ENCODE data around the gene RPL7A. TPM values are rescaled to one million over a fixed set of nuclear protein-coding genes. Genes with fewer than 3 reads are reported as not detected.
A peak's percentile ranks its signal among the peaks of the same experiment; 100 is the strongest.

RPL7A gene
- total RNA-seq, 4 donors from 2014 or later = 1,757 to 2,575 (median 2,004) TPM

DNA sequence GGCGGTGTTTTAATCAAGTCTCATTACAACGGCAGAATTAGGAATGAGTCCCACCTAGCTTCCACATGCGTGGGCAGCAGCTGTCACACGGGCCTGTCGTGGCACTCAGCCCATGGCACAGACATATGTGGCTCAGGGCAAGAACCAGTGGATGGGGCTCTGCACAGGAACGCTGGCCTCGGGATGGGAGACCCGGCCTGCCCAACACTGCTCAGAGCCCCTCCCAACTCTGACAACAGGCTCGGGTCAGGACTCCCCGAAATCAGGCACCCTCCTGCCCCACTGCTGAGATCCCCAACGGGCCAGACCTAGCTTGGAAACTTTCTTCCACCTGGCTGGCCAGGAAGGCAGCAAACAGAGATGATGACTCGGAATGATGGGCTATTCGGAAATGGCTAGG is 7.1 kb upstream of the RPL7A start:
- Histone ChIP-seq H3K27me3 (no peaks in the 10 kb centered on the region), H3K27ac (peak overlapping the region in 2 of 4 donors; percentile 8 to 34), H3K9me3 (no peaks in the 10 kb centered on the region), H3K4me3 (no peak overlapping the region), H3K4me1 (peaks cover 0 to 34% (median 5%) of the 10 kb centered on the region in 4 donors), H3K36me3 (peaks cover 0 to 73% (median 6%) of the 10 kb centered on the region in 3 donors)
- WGBS, 2 donors = 81 to 86% methylated on average over 11 to 13 of the region's 13 CpGs
- TF ChIP-seq EP300 (IDR thresholded peaks at IDR 0.05) = no peak
- TF ChIP-seq POLR2A (IDR thresholded peaks at IDR 0.05) = no peak
- TF ChIP-seq, protein P1, sequence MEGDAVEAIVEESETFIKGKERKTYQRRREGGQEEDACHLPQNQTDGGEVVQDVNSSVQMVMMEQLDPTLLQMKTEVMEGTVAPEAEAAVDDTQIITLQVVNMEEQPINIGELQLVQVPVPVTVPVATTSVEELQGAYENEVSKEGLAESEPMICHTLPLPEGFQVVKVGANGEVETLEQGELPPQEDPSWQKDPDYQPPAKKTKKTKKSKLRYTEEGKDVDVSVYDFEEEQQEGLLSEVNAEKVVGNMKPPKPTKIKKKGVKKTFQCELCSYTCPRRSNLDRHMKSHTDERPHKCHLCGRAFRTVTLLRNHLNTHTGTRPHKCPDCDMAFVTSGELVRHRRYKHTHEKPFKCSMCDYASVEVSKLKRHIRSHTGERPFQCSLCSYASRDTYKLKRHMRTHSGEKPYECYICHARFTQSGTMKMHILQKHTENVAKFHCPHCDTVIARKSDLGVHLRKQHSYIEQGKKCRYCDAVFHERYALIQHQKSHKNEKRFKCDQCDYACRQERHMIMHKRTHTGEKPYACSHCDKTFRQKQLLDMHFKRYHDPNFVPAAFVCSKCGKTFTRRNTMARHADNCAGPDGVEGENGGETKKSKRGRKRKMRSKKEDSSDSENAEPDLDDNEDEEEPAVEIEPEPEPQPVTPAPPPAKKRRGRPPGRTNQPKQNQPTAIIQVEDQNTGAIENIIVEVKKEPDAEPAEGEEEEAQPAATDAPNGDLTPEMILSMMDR (IDR thresholded peaks at IDR 0.05) = no peak
- no peak for DNase-seq (ENCODE audit: low spot score in 2 of 2)

DNA sequence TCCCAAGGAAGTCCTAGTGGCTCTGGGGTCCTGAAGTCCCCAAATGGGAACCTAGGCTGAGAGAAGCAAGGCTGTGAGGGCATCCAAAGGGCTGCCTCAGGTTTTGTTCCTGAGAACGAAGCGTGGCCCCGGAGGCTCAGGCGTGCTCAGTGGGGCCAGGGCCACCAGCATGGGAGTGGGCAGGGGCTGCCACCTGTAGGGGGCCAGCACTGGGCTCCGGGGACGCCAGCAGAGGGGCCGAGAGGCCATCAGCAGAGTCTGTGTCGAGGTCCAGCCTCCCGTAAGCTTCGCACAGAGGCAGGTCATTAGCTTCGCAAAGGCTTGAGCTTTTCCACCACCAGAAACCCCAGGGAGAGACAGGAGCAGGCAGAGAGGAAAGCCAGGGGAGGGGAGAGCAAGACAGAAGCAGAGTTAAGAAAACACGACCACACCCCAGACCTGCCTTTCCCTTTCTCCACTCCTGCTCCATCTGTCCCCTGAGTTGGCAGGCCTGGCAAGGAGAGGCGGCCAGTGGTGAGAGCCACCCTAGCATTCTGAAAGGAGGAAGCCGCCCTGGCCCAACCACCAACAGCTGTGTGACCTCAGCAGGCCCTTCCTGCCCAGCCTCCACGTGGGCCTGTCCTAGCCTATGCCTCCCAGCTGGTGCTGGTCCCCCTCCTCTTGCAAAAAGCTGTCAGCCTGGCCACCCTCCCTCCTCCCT is 6.5 kb upstream of the RPL7A start:
- H3K4me1 ChIP-seq = peaks cover 0 to 37% (median 10%) of the 10 kb centered on the region in 4 donors
- H3K27ac ChIP-seq = peak overlapping the region in 2 of 4 donors; percentile 8 to 34
- no peaks in the 10 kb centered on the region for H3K27me3 ChIP-seq
- H3K4me3 ChIP-seq = no peak overlapping the region
- H3K9me3 ChIP-seq = no peaks in the 10 kb centered on the region
- peak in 1 of 2 donors; percentile 23 for DNase-seq (ENCODE audit: low spot score in 2 of 2)
- WGBS, 2 donors = 82 to 84% methylated on average over 14 to 15 of the region's 15 CpGs
- H3K36me3 ChIP-seq = peaks cover 0 to 74% (median 6%) of the 10 kb centered on the region in 3 donors
- TF ChIP-seq EP300 (IDR thresholded peaks at IDR 0.05) (peak in 1 of 2 donors; percentile 11), POLR2A (IDR thresholded peaks at IDR 0.05) (peak in 1 of 2 donors; percentile 9)
- TF ChIP-seq, protein P1 (IDR thresholded peaks at IDR 0.05) = no peak

DNA sequence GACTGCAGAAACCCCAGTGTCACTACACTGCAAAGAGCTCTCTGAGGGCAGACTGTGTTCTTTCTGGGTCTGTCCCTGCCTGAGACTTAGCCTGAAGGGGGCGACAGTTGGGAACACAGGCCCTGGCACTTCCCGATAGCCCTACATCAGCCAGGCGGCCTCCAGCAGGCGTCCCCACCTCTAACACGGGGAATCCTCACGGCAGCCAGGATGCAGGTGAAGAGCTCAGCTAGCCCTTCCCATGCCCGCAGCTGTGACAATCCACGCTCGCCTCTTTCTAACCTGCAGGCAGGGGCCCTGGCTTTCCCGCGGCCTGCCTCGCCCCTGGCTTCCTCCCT is 6.0 kb upstream of the RPL7A start:
- TF ChIP-seq, protein P1 (IDR thresholded peaks at IDR 0.05) = no peak
- TF ChIP-seq EP300 (IDR thresholded peaks at IDR 0.05) = no peak
- TF ChIP-seq POLR2A (IDR thresholded peaks at IDR 0.05) = no peak
- Histone ChIP-seq H3K36me3 (peaks cover 0 to 74% (median 6%) of the 10 kb centered on the region in 3 donors), H3K27ac (no peak overlapping the region), H3K9me3 (no peaks in the 10 kb centered on the region), H3K27me3 (no peaks in the 10 kb centered on the region), H3K4me3 (no peak overlapping the region), H3K4me1 (peaks cover 0 to 37% (median 11%) of the 10 kb centered on the region in 4 donors)
- WGBS, 2 donors = 78% methylated on average over 12 of the region's 12 CpGs
- no peak for DNase-seq (ENCODE audit: low spot score in 2 of 2)

DNA sequence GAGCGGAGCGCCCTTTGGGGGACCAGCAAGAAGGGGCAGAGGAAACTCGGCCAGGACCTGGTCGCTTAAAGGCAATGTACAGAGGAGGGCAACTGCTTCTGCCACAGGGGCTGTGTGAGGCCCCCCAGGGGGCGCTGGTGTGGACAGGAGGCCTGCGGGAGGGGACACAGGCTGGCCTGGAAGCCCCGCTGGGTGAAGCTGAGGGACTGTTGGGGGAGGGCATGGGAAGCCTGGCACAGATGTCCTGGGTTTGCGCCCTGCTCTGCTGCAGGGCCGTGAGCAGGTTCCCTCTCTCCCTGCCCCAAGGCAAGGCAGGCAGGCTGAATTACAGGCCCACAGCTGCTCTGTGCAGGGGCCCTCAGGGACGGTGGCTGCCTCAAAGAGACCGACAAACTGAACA is 5.4 kb upstream of the RPL7A start:
- DNase-seq (ENCODE audit: low spot score in 2 of 2) = no peak
- peaks cover 0 to 74% (median 6%) of the 10 kb centered on the region in 3 donors for H3K36me3 ChIP-seq

DNA sequence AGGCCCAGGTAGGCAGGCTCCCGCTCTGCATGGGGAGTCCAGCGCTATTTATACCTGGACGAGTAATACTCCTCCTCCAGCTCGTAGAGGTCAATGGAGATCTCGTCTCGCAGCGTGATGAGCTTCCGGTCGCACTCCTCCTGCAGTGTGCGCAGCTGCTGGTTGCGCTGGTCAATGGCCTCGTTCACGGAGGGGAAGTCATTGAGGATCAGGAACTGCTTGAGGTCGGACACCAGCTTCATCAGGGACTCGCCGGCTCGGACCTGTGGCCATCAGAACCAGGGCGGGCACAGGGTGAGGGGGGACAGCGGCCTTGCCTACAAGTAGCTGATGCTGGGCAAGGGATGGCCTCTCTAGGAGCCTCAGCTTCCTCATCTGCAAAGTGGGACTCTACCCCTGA is 3.9 kb upstream of the RPL7A start:
- Histone ChIP-seq H3K4me1 (peaks cover 0 to 39% (median 14%) of the 10 kb centered on the region in 4 donors), H3K9me3 (no peaks in the 10 kb centered on the region), H3K27me3 (no peaks in the 10 kb centered on the region), H3K4me3 (no peak overlapping the region), H3K36me3 (peaks cover 0 to 69% (median 7%) of the 10 kb centered on the region in 3 donors), H3K27ac (no peak overlapping the region)
- no peak for DNase-seq (ENCODE audit: low spot score in 2 of 2)
- WGBS, 2 donors = 93 to 97% methylated on average over 6 to 19 of the region's 19 CpGs
- TF ChIP-seq POLR2A (IDR thresholded peaks at IDR 0.05) (no peak), EP300 (IDR thresholded peaks at IDR 0.05) (no peak)
- TF ChIP-seq, protein P1 (IDR thresholded peaks at IDR 0.05) = no peak

More for the DNA sequence above, 5.4 kb upstream of the RPL7A start:
- Histone ChIP-seq H3K27me3 (no peaks in the 10 kb centered on the region), H3K27ac (no peak overlapping the region), H3K4me1 (peaks cover 0 to 35% (median 11%) of the 10 kb centered on the region in 4 donors), H3K9me3 (no peaks in the 10 kb centered on the region), H3K4me3 (no peak overlapping the region)
- TF ChIP-seq, protein P1 (IDR thresholded peaks at IDR 0.05) = no peak
- TF ChIP-seq EP300 (IDR thresholded peaks at IDR 0.05) (no peak), POLR2A (IDR thresholded peaks at IDR 0.05) (no peak)
- WGBS, 2 donors = 62 to 80% methylated on average over 9 to 11 of the region's 11 CpGs

Data from tibial nerve (tissue), 4 donors.